Stimulated activated CD8-positive, alpha-beta memory T cell treated with anti-CD3 and anti-CD28 coated beads, Interleukin-12 subunit alpha, Interleukin-12 subunit beta, amount 100 ng/mL, for 24 hours (primary cell): Measurements from ENCODE around the gene CXCL16.

Experiments used
- DNase-seq: peaks from one replicate; pipeline ENCODE4 v3.0.0-alpha.2; 2020; ENCODE audit errors: extremely low read depth

The CXCL16 gene

DNA sequence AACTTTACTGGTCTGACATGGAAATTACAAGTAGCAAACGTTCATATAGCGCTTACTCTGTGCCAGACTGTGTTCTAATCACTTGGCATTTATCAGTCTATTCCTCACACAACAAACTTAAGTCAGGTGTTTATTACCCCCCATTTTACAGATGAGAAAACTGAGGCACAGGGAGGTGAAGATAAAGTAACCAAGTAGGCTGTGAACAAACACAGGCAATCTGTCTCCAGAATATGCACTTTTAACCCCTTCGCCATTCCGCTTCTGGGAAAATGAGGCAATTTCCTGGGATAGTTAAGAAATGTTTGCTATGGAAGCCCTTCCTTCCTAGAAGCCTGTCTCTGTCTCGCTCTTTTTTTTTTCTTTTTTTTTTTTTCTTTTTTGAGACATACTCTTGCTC lies 12.2 kb upstream of the CXCL16 start:
- no peak for DNase-seq

DNA sequence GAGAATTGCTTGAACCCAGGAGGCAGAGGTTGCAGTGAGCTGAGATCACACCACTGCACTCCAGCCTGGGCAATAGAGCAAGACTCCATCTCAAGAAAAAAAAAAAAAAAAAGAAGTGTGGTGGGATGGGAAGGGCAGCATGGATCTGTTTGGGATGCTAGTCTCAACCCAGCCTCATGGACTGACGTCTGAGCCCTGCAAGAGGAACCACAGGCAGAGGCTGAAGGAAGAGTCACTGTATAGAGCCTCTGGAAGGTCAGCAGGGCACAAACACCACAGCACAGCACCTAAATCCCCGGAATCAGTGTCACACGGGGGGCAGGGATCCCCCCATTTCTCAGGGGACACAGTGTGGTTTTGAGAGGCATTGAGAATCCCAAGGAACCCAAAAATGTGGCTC lies 10.9 kb upstream of the CXCL16 start:
- no peak for DNase-seq

DNA sequence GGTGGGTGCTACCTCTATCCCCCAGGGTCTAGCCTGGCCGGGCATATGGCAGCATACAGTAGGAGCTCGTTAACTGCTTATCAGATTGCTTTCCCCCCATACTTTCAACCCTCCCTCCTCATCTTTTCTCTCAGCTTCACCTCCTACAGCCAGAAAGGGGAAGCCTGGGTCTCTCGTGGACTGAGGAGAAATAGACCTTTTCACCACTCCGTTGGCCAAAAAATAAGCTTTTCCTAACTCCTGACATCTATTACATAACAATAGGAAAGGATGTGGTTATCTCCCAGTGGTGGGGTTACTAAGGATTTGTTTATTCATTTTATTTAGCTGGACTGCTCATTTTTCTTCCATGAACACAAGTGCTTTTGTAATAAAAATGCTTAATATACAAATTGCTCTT lies 9.0 kb upstream of the CXCL16 start:
- no peak for DNase-seq

- no peak for DNase-seq
Observed at GRCh38 chr17:4747847-4748246, 8.1 kb upstream of the CXCL16 start.

DNA sequence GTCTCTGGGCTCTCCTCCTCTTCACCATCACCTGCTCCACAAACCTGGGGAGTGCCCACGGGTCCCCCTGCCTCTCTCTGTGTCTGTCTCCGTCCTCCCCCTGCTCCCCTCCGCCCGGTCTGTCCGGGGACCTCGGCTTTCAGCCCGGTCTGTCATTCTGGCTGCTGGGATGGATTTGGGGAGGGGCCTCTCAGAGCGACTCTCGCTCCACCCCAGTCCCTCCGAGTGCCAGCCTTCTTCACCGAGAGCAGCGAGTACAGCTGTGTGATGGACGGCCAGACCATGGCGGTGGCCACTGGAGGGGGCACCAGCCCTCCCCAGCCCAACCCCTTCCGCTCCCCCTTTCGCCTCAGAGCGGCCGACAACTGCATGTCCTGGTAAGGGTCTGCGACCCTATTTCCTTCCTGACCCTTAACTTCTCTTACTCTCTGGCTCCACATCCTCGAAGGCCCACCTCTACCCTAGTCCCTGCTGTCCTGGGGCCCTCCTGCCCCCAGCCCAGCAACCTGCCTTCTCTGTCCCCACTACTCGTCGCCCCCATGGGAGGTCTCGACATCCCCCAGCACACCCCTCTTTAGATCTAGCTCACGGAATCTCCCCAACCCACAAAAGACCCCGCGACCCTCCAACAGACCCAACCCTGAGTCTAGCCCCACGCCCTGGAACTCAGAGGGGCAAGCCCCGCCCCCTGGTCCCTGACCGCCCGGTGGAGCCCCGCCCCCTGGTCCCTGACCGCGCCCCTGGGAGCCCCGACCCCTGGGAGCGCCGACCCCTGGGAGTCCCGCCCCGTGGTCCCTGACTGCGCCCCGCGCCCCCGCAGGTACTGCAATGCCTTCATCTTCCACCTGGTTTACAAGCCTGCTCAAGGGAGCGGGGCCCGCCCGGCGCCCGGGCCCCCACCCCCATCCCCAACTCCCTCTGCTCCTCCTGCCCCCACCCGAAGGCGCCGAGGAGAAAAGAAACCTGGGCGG lies 5.6 kb upstream of the CXCL16 start:
- no peak for DNase-seq

DNA sequence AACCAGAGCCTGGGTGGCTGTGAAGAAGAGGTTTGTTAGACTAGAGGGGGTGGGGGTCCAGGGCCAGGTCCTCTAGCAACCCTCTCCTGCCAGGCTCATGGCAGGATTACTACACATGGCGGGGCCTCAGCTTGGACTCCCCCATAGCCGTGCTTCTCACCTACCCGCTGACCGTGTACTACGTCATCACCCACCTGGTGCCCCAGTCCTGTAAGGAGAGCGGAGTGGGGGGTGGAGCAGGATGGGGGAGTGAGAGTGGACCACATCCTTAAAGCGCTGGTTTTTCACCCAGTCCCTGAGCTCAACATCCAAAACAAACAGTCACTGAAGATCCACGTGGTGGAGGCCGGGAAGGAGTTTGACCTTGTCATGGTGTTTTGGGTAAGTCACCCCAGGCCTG lies 4.2 kb upstream of the CXCL16 start:
- DNase-seq: no peak

- DNase-seq: no peak
Observed at GRCh38 chr17:4743216-4743615, 3.5 kb upstream of the CXCL16 start.

GRCh38 chr17:4742629-4743028 lies 2.9 kb upstream of the CXCL16 start:
- DNase-seq: no peak

GRCh38 chr17:4742133-4742532 lies 2.4 kb upstream of the CXCL16 start:
- DNase-seq: no peak

- DNase-seq: no peak
Observed at GRCh38 chr17:4741544-4741943, 1.8 kb upstream of the CXCL16 start.

DNA sequence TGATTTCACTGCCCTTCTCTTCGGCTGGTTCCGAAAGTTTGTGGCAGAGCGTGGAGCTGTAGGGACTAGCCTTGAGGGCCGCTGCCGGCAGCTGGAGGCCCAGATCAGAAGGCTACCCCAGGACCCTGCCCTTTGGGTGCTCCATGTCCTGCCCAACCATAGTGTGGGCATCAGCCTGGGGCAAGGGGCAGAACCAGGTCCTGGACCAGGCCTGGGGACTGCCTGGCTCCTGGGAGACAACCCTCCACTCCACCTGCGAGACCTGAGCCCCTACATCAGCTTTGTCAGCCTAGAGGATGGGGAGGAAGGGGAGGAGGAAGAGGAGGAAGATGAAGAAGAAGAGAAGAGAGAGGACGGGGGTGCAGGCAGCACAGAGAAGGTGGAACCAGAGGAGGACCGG lies 856 bp upstream of the CXCL16 start:
- no peak for DNase-seq

DNA sequence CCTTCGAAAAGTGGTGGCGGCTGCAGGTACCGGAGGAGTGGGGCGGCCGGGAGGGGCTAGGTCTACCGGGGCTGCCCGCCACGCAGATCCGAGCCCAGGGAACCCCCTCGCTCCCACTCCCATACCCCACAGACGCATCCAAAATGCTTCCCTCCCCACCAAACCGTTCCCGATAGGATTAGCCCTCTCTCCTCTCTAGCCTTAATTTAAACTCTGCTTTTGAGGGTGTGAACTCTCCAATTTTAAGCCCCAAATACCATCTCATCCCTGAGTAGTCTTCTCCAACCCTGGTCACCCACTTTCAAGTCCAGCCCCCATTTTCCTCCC lies 260 bp upstream of the CXCL16 start:
- DNase-seq: no peak

- no peak for DNase-seq
Observed at GRCh38 chr17:4738136-4739121, 1.3 kb downstream of the CXCL16 start.

- no peak for DNase-seq
Observed at GRCh38 chr17:4735876-4736651, 3.7 kb downstream of the CXCL16 start.

DNA sequence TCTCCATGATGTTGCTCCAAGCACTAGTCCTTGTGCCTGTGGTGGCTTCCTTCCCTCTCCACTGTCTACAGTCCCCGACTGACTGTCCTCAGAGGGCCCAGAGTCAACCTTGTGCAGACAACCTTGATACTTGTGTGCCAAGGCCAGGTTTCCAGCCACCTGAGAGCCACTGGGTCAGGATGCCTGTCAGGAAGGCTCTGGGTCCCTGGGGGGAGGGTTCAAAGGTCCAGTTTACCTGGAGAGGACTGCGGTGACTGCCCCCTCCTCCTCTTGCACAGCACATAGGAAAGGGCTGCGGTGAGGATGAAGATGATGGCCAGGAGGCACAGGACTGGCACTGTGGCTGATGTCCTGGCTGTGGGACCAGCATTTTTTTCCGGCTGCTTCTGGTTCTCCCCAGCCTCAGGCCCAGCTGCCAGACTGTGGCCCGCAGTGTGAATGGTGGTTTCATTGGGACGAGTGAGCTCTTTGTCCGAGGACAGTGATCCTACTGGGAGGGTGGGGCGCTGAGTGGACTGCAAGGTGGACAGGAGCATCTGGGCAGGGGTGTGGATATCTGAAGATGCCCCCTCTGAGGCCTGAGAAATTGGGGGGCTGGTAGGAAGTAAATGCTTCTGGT lies 4.8 kb downstream of the CXCL16 start:
- no peak for DNase-seq

DNA sequence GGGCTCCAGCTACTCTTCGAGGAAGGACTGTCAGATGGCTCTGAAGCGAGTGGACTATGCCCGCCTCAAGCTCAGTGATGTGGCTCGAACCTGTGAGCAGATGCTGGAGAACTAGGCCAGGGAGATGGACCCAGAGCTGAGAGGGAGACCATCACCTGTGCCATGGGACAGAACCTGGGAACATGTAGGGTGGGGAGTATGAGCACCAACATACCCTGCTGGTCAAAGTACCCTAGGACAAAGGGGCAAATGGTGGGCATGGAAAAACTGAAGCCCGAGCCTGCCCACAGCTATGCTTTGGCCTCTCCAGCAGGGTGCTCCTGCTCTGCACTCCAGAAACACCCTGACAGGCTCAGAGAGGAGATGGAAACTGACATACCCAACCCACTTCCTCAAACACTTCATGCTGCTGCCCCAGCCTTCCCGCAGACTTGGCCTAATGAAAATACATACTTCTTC lies 6.6 kb downstream of the CXCL16 start:
- DNase-seq: no peak

DNA sequence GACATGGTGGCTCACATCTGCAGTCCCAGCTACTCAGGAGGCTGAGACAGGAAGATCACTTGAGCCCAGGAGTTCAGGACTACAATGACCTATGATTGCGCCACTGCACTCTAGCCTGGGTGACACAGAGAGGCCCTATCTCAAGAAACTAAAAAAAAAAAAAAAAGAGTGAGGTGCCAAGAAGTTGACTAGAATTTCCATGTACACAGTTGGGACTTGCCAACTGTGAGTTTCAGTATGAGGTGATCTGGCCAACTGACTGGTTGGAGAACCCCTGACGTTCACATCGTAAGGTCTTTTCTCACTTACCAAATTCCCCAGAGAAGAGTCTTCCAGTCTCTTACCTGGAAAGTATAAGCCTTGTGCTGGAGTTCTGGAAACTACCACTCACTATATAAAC lies 11.6 kb downstream of the CXCL16 start:
- DNase-seq: no peak

DNA sequence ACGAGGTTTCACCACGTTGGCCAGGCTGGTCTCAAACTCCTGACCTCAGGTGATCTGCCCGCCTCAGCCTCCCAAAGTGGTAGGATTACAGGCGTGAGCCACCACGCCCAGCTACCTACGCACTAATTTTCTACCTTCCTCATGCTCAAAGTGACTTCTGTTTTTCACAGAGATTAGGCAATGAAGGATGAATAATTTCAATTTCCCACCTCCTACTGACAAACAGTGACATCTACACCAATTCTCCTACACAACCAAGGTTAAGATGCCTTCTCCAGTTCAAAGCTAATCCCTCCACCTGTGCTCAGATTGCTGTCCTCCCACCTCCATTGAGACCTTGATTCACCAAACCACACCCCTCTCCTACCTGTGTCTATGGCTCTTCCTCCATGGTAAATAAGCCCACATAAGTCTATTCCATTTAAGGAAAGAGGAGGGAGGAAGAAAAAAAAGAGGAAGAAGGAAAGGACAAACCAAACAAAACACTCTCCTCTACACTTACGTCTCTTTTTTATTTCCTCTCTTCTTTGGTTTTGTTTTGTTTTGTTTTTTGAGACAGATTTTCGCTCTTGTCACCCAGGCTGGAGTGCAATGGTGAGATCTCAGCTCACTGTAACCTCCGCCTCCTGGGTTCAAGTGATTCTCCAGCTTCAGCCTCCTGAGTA lies 13.9 kb downstream of the CXCL16 start:
- DNase-seq: no peak

- no peak for DNase-seq
Observed at GRCh38 chr17:4724650-4725049, 15.1 kb downstream of the CXCL16 start.

GRCh38 chr17:4722678-4723240 lies 17.0 kb downstream of the CXCL16 start:
- no peak for DNase-seq
